Ascending aorta (tissue), 2 donors: Measurements from ENCODE around the gene LRRC17. TPM values are rescaled to one million over a fixed set of nuclear protein-coding genes. Genes with fewer than 3 reads are reported as not detected.

Experiments
- DNase-seq, 2 donors: peaks; one replicate each; pipeline ENCODE4 v3.0.0-alpha.2; 2019; ENCODE audit warnings: low spot score in 2 of 2
- H3K27ac ChIP-seq, 2 donors: fragments of 200-600 bp; sonication (generic); one replicate each; pipeline ENCODE4 v1.5.1; 2016 to 2017; ENCODE audit warnings: mild to moderate bottlenecking in 1 of 2
- H3K27me3 ChIP-seq: fragments of 200-600 bp; sonication (generic); one replicate; pipeline ENCODE4 v1.5.1; 2017
- H3K36me3 ChIP-seq, 2 donors: fragments of 200-600 bp; sonication (generic); one replicate each; pipeline ENCODE4 v1.5.1; 2016
- H3K4me1 ChIP-seq, 2 donors: fragments of 200-600 bp; sonication (generic); one replicate each; pipeline ENCODE4 v1.5.1; 2016 to 2017; ENCODE audit warnings: mild to moderate bottlenecking in 1 of 2
- H3K4me3 ChIP-seq, 2 donors: fragments of 200-600 bp; sonication (generic); one replicate each; pipeline ENCODE4 v1.5.1; 2016 to 2017; ENCODE audit warnings: mild to moderate bottlenecking in 1 of 2
- H3K9me3 ChIP-seq, 2 donors: fragments of 200-600 bp; sonication (generic); one replicate each; pipeline ENCODE4 v1.5.1; 2016
- CTCF ChIP-seq, 3 experiments: fragments of 200-600 bp in 2 of 3; fragments of 450-650 bp in 1 of 3; sonication (generic) in 2 of 3; IDR thresholded peaks; one replicate each; pipeline ENCODE4 v1.5.1; 2016 to 2019; ENCODE audit warnings: antibody characterized with exemption in 3 of 3, mild to moderate bottlenecking in 1 of 3, moderate library complexity in 1 of 3
- intact Hi-C: fragments of 100-400 bp; cut with DNase I; formaldehyde crosslinking; loops from one replicate; pipeline ENCODE4 v1.15.1; 2023
- total RNA-seq: library from RNA; depleted of rRNA; stranded (reverse); fragments of >200 nt; gene quantifications from one replicate; pipeline ENCODE4 v1.1.0, GENCODE V29; 2016

Gene LRRC17
- total RNA-seq, 1 donor from 2014 or later, result 10.5 TPM

GRCh38 chr7:102991540-102992214, 78.9 kb downstream of the LRRC17 start:
- Histone ChIP-seq H3K27ac (peak overlapping the region; percentile 81 to 92), H3K9me3 (no peaks in the 10 kb centered on the region), H3K4me3 (no peak overlapping the region), H3K36me3 (no peaks in the 10 kb centered on the region), H3K27me3 (no peaks in the 10 kb centered on the region), H3K4me1 (peaks cover 14 to 41% of the 10 kb centered on the region in 2 donors)
- no peak for TF ChIP-seq CTCF (IDR thresholded peaks at IDR 0.05)
- peak in 1 of 2 donors; percentile 84 for DNase-seq
- intact Hi-C loops, result loop anchor here (2.0 to 5.0 kb wide), 5 partner anchors 57 to 119 kb away; partner anchors contain the start of genes ARMC10 and FBXL13

GRCh38 chr7:102992509-102992937, 79.7 kb downstream of the LRRC17 start:
- no peak for TF ChIP-seq CTCF (IDR thresholded peaks at IDR 0.05)
- Histone ChIP-seq H3K27ac (peak overlapping the region; percentile 81 to 92), H3K4me1 (peaks cover 14 to 41% of the 10 kb centered on the region in 2 donors), H3K9me3 (no peaks in the 10 kb centered on the region), H3K36me3 (no peaks in the 10 kb centered on the region), H3K27me3 (no peaks in the 10 kb centered on the region), H3K4me3 (peak overlapping the region in 1 of 2 donors; percentile 30)
- intact Hi-C loops, result loop anchor here (2.0 to 5.0 kb wide), 2 partner anchors 58 to 120 kb away; no protein-coding TSS in a partner anchor
- DNase-seq, result no peak

- peak overlapping the region; percentile 81 to 92 for H3K27ac ChIP-seq
- intact Hi-C loops, result loop anchor here (2.0 to 5.0 kb wide), 2 partner anchors 58 to 121 kb away; no protein-coding TSS in a partner anchor
- no peaks in the 10 kb centered on the region for H3K9me3 ChIP-seq
- H3K27me3 ChIP-seq, result no peaks in the 10 kb centered on the region
- no peak for TF ChIP-seq CTCF (IDR thresholded peaks at IDR 0.05)
- peaks cover 14 to 41% of the 10 kb centered on the region in 2 donors for H3K4me1 ChIP-seq
- no peak for DNase-seq
- peak overlapping the region in 1 of 2 donors; percentile 30 for H3K4me3 ChIP-seq
- no peaks in the 10 kb centered on the region for H3K36me3 ChIP-seq
Observed at GRCh38 chr7:102992938-102993717, 80.3 kb downstream of the LRRC17 start.

GRCh38 chr7:102993718-102994029, 80.9 kb downstream of the LRRC17 start:
- Histone ChIP-seq H3K4me1 (peaks cover 14 to 41% of the 10 kb centered on the region in 2 donors), H3K4me3 (no peak overlapping the region), H3K27me3 (no peaks in the 10 kb centered on the region), H3K9me3 (no peaks in the 10 kb centered on the region), H3K27ac (peak overlapping the region; percentile 81 to 92), H3K36me3 (no peaks in the 10 kb centered on the region)
- TF ChIP-seq CTCF (IDR thresholded peaks at IDR 0.05), result no peak
- intact Hi-C loops, result loop anchor here (2.0 to 5.0 kb wide), 2 partner anchors 59 to 121 kb away; no protein-coding TSS in a partner anchor
- DNase-seq, result no peak

GRCh38 chr7:102994567-102994966, 81.8 kb downstream of the LRRC17 start:
- Histone ChIP-seq H3K27ac (peak overlapping the region; percentile 6 to 81), H3K27me3 (no peaks in the 10 kb centered on the region), H3K36me3 (no peaks in the 10 kb centered on the region), H3K4me3 (no peak overlapping the region), H3K4me1 (peaks cover 14 to 35% of the 10 kb centered on the region in 2 donors), H3K9me3 (no peaks in the 10 kb centered on the region)
- DNase-seq, result no peak
- TF ChIP-seq CTCF (IDR thresholded peaks at IDR 0.05), result no peak
- intact Hi-C loops, result loop anchor here (5.0 kb wide), 1 partner anchor 122 kb away; no protein-coding TSS in a partner anchor

Other genes starting within 250 kb of the LRRC17 start
- gene POLR2J2, start 241.3 kb upstream of the LRRC17 start, total RNA-seq, result not detected
- gene FAM185A, start 164.0 kb upstream of the LRRC17 start, total RNA-seq, result 28.9 TPM
- gene FBXL13, start 161.8 kb downstream of the LRRC17 start, total RNA-seq, result 0.75 TPM
- gene ARMC10, start 162.1 kb downstream of the LRRC17 start, total RNA-seq, result 66.4 TPM
- 19.4 TPM for gene NAPEPLD, start 236.1 kb downstream of the LRRC17 start, total RNA-seq